Measurements from ENCODE around the gene ACTMAP. TPM values are rescaled to one million over a fixed set of nuclear protein-coding genes. Genes with fewer than 3 reads are reported as not detected.
A peak's percentile ranks its signal among the peaks of the same experiment; 100 is the strongest.

ACTMAP gene
- polyA plus RNA-seq, 1 of the 3 experiments (the other 2 are of a cell fraction) = 6.4 TPM

DNA sequence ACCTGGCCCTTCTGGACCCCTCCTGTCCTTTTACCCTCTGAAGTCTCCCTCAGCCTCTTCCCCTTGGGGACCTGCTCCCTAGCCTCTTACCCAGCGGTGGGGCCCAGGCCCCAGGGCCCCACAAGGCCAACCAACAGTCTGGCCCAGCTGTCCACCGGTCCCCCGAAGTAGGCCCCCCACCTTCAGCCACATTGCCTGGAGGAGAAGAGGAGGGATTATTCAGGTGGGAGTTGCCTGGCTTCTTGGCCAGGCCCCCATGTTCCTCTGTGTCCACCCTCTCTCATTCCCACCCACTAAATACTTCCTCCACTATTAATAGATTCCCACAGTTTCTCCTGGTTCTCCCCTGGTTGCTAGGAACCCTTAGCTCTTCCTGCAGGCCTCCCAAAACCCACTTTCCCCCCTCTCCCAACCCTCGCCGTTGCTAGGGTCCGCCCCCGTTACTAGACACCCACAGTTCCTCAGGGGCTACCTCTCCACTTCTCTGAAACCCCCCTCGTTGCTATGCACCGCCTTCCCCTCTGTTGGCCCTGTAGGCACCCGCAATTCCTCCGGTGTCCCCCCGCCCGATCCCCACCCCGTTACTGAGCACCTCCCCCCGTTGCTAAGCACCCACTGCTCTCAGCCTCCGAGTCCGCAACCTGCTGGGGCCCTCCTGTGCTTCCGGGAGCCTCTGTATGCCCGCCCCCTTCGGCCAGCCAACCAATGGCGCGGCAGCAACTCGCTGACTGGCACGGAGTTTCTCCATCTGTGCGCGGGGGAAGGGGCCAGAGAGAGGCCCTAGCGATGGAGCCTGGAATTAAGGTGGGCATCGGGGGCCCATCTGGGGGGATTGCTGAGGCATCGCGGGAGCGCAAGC is 35.6 kb downstream of the ACTMAP start:
- peak overlapping the region; percentile 98 for H3K9ac ChIP-seq
- no peaks in the 10 kb centered on the region for H3K9me3 ChIP-seq
- peaks cover 2 to 16% of the 10 kb centered on the region in 2 experiments for H3K36me3 ChIP-seq (replicated peaks in 1 of 2; ENCODE audit: control insufficient read depth in 1 of 2, insufficient read depth in 2 of 2, low read length in 1 of 2)
- 2% methylated on average over 30 of the region's 31 CpGs for WGBS (ENCODE audit: low lambda C conversion rate)
- no peaks in the 10 kb centered on the region for H3K27me3 ChIP-seq (ENCODE audit: insufficient read depth)
- H4K20me1 ChIP-seq (ENCODE audit: insufficient read depth) = no peaks in the 10 kb centered on the region; the same call in 1 of the 2 replicates
- ChIA-PET POLR2A (no interaction called here), CTCF (no interaction called here)
- H3K4me3 ChIP-seq (ENCODE audit: low read depth in 2 of 2, low read length in 1 of 2) = peak overlapping the region; percentile 70 to 80
- peak overlapping the region; percentile 96 to 100 for H3K27ac ChIP-seq (ENCODE audit: low read depth in 2 of 2, low read length in 1 of 2)
- H3K9me2 ChIP-seq = no peaks in the 10 kb centered on the region
- H3K4me2 ChIP-seq = peak overlapping the region; percentile 89
- peaks cover 40% of the 10 kb centered on the region for H3K79me2 ChIP-seq (ENCODE audit: insufficient read depth)
- H3F3A ChIP-seq (replicated peaks; ENCODE audit: insufficient read depth) = peaks cover 17% of the 10 kb centered on the region
- H2AFZ ChIP-seq (ENCODE audit: low read depth) = peak overlapping the region; percentile 63; the same call in 1 of the 2 replicates
- H3K4me1 ChIP-seq (ENCODE audit: control insufficient read depth in 1 of 2, insufficient read depth in 2 of 2, low read depth in 1 of 2, low read length in 1 of 2) = peaks cover 8 to 32% of the 10 kb centered on the region in 2 experiments; a peak in 1 of 4 replicates
- no peak for TF ChIP-seq RCOR1 (IDR thresholded peaks at IDR 0.05; ENCODE audit: low read length)
- TF ChIP-seq EP300 (IDR thresholded peaks at IDR 0.05; ENCODE audit: borderline replicate concordance in 1 of 2, low read depth in 1 of 2, low read length in 1 of 2) = 0 out of 4 replicates have a peak, but pooled peaks of 1 of the 2 experiments have one; percentile 14
- TF ChIP-seq SIN3A (IDR thresholded peaks at IDR 0.05; ENCODE audit: borderline replicate concordance, low read depth, low read length) = no peak
- TF ChIP-seq ELF1 (IDR thresholded peaks at IDR 0.05) = peak; percentile 90
- no peak for TF ChIP-seq FOXM1 (IDR thresholded peaks at IDR 0.05; ENCODE audit: low read depth)
- TF ChIP-seq MEF2A (IDR thresholded peaks at IDR 0.05; ENCODE audit: borderline replicate concordance, low read depth) = no peak
- no peak for TF ChIP-seq RXRA (IDR thresholded peaks at IDR 0.05; ENCODE audit: borderline replicate concordance, low read depth)
- TF ChIP-seq NRF1 (IDR thresholded peaks at IDR 0.05; ENCODE audit: low read depth, low read length) = 0 out of 2 replicates have a peak, but pooled peaks have one; percentile 28
- TF ChIP-seq SMC3 (IDR thresholded peaks at IDR 0.05; ENCODE audit: low read depth, low read length) = no peak
- no peak for TF ChIP-seq POLR2AphosphoS5 (IDR thresholded peaks at IDR 0.05; ENCODE audit: low read depth, low read length)
- peak; percentile 99 for TF ChIP-seq PBX3 (IDR thresholded peaks at IDR 0.05)
- TF ChIP-seq USF1 (IDR thresholded peaks at IDR 0.05; ENCODE audit: borderline replicate concordance, low read depth) = no peak
- TF ChIP-seq, protein P1, sequence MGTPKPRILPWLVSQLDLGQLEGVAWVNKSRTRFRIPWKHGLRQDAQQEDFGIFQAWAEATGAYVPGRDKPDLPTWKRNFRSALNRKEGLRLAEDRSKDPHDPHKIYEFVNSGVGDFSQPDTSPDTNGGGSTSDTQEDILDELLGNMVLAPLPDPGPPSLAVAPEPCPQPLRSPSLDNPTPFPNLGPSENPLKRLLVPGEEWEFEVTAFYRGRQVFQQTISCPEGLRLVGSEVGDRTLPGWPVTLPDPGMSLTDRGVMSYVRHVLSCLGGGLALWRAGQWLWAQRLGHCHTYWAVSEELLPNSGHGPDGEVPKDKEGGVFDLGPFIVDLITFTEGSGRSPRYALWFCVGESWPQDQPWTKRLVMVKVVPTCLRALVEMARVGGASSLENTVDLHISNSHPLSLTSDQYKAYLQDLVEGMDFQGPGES (IDR thresholded peaks at IDR 0.05; ENCODE audit: low read depth, low read length) = no peak; the same call in 1 of the 2 replicates
- TF ChIP-seq GABPA (IDR thresholded peaks at IDR 0.05; ENCODE audit: low read depth) = peak; percentile 58
- TF ChIP-seq MXI1 (IDR thresholded peaks at IDR 0.05; ENCODE audit: low read depth, low read length) = no peak; the same call in 1 of the 2 replicates
- TF ChIP-seq, protein P2, sequence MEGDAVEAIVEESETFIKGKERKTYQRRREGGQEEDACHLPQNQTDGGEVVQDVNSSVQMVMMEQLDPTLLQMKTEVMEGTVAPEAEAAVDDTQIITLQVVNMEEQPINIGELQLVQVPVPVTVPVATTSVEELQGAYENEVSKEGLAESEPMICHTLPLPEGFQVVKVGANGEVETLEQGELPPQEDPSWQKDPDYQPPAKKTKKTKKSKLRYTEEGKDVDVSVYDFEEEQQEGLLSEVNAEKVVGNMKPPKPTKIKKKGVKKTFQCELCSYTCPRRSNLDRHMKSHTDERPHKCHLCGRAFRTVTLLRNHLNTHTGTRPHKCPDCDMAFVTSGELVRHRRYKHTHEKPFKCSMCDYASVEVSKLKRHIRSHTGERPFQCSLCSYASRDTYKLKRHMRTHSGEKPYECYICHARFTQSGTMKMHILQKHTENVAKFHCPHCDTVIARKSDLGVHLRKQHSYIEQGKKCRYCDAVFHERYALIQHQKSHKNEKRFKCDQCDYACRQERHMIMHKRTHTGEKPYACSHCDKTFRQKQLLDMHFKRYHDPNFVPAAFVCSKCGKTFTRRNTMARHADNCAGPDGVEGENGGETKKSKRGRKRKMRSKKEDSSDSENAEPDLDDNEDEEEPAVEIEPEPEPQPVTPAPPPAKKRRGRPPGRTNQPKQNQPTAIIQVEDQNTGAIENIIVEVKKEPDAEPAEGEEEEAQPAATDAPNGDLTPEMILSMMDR (IDR thresholded peaks at IDR 0.05) = no peak
- TF ChIP-seq YY1 (IDR thresholded peaks at IDR 0.05; ENCODE audit: low read depth) = no peak
- TF ChIP-seq FOXJ3 (CRISPR knock-in tag; IDR thresholded peaks at IDR 0.05) = no peak
- TF ChIP-seq, protein P3, sequence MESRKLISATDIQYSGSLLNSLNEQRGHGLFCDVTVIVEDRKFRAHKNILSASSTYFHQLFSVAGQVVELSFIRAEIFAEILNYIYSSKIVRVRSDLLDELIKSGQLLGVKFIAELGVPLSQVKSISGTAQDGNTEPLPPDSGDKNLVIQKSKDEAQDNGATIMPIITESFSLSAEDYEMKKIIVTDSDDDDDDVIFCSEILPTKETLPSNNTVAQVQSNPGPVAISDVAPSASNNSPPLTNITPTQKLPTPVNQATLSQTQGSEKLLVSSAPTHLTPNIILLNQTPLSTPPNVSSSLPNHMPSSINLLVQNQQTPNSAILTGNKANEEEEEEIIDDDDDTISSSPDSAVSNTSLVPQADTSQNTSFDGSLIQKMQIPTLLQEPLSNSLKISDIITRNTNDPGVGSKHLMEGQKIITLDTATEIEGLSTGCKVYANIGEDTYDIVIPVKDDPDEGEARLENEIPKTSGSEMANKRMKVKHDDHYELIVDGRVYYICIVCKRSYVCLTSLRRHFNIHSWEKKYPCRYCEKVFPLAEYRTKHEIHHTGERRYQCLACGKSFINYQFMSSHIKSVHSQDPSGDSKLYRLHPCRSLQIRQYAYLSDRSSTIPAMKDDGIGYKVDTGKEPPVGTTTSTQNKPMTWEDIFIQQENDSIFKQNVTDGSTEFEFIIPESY (IDR thresholded peaks at IDR 0.05; ENCODE audit: borderline replicate concordance, low read depth) = no peak
- peak; percentile 95 for DNase-seq

All from SK-N-SH (cell line).